ENCODE results near the gene PIK3R1.

PIK3R1 gene

DNA sequence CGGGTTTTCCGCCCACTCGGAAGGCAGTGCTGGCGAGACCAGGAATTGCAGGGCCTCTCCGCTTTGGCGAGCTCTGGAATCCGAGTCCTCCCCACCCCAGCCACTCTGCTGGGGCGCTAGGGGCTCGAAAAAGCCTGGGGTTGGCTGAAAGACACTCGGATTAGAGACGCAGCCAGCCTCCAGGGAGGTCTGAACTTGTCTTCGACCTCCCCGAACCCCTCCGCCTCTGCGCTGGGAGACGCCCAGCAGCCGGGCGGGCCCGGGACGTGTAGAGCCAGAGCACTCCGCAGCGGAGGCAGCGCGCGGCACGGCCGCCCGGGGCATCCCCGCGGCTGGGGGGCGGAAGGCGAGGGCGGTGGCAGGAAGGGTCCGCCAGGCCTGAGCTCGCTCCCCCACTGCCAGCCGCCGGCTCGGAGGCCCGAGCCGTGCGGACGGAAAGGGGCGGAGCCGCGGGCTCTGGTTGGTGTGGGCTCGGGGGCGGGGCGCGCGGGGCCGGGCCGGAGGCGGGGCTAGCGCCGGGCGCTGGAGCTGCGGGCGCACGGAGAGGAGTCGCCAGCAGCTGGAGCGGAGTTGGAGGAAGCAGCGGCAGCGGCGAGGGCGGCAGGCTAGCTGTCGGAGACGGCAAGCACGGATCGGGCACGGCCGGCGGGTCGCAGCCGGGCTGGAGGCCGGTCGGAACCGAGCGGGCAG, at the start of gene PIK3R1:
PIK3R1 (plus strand) TSS at position 549 of the 690 bp plus-strand sequence. CDS start 10,920 bp downstream, outside the sequence.
- peak; percentile 96 for DNase-seq (ENCODE audit: low spot score)

DNA sequence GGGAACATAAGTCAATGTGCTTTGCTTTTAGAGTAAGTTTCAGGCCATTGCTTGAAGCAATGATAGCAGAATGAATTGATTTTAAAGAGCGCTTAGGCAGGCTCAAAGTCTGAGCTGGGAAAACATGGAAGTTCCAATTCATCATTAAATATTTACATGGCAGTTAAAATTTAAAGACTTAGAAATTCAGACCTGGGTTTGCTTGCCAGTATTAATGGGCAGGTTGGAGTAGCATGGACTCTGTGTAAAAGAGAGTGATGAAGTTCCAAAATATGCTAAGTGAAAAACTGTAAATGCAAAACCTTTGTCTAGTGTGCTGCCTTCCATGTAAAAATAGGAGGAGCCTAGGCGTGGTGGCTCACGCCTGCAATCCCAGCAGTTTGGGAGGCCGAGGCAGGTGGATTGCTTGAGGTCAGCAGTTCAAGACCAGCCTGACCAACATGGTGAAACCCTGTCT, 48.3 kb upstream of the PIK3R1 start:
- no peak for DNase-seq (ENCODE audit: low spot score)

DNA sequence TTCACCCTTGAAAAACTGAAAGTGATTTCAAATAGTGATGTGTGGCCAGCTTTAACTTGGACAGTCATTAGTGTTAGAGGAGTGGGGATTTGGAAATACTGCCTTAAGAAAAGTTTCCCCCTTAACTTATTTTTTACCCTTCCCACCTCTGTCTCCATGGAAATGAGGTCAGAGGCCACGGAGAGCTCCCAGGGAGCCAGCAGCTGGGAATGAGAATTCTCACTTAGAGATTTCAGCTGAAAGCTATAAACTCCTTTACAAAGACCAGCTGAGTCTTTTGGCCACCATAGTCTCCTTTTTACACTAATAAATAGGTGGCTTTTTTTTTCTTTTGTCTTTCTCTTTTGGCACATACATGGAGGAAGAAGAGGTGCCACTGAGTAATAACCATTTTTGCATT, 45.7 kb upstream of the PIK3R1 start:
- DNase-seq (ENCODE audit: low spot score), result no peak

DNA sequence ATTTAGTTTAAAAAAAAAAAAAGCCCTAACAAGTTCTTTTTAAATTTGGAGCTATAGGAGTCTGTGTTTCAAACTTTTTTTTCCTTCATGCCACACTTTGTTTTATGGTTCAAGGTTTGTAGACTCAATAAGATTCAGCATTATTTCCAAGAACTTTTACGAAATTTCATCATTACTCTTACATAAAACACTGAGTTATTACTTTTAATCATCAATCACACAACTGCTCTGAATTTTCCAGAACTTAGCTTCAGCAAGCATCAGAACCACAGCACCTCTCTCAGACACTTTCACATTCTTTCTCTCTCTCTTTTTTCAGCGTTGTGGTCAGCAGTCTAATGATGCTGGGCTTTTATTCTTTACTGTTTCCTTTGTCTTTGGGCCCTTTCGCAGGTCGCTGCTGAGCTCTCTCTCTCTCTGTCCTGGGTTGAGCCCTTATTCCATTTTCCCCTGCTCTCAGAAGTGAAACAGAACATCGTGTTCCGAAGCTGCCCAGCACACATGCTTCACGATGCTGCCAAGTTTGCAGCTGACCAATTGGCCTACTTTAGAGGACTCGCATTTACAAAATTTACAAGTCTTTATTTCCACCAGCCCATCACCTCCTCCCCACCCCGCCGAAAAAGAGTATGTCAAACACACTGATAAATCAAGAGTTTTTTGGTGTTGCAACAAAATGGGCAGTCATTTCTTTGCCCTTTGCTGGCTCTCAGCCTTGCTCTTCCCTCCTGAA, 44.6 kb upstream of the PIK3R1 start:
- peak; percentile 43 for DNase-seq (ENCODE audit: low spot score)

DNA sequence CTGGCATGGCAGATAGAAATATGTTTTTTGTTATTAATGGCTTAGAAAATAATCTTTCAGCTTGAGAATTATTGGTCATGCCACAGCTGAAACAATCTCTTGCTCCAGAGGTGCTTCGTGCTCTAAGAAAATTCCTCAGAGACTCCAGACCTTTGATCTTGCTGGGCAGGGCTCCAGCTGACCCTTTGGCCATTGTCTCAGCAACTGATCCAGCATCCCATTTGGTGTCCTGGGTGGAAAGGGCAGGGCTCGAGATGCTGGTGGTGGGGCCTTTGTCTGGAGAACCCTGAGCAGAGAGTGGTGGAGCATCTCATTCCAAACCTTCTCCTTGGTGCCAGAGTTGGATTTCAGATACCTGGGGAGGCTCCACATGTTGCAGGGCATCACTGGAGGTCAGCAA, 43.2 kb upstream of the PIK3R1 start:
- no peak for DNase-seq (ENCODE audit: low spot score)

DNA sequence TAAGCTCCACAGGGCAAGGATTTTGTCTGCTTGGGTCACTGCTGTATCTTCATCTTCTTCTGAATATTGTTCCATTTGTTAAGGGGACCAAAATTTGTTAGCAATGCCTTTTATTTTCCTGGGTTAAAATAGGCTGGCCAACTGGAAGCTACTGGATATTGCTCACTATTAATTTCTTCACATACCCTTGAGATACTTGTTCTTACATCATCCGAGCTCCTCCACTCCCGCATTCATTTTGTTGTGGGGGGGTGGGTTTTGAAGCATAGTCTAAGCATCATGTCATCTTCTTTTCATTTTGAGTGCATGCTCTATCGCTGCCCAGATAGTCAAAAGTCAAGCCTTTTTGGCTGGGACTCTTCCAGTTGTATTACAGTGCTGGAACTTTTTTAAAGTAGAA, 42.5 kb upstream of the PIK3R1 start:
- no peak for DNase-seq (ENCODE audit: low spot score)

DNA sequence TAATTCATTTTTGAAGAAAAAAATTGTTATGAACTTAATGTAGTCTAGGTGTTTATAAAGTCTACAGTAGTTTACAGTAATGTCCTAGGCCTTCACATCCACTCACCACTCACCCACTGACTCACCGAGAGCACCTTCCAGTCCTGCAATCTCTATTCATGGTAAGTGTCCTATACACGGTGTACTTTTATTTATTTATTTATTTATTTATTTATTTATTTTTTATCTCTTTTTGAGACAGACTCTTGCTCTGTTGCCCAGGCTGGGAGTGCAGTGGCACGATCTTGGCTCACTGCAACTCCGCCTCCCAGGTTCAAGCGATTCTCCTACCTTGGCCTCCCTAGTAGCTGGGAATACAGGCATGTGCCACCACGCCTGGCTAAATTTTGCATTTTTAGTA, 39.3 kb upstream of the PIK3R1 start:
- no peak for DNase-seq (ENCODE audit: low spot score)

DNA sequence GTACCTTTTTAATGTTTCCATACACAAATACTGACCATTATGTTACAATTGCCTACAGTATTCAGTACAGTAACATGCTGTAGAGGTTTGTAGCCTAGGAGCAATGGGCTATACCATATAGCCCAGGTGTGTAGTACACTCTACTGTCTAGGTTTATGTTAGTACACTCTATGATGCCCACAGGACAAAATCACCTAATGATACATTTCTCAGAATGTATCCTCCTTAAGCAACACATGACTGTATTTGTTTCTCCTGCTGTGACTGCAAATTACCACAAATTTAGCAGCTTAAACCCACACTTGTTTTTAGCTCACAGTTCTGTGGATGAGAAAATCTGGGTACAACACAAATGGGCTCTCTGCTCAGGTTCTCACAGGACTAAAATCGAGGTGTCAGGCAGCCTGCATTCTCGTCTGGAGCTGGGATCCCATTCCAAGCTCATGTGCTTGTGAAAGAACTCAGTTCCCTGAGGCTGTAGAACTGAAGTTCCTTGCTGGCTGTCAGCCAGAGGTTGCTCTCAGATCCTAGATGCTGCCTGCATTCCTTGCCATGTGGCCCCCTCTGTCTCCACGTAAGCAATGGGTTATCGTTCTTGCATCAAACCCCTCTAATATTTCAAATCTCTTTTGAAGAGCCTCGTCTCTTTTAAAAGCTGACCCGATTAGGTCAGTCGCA, 38.6 kb upstream of the PIK3R1 start:
- DNase-seq (ENCODE audit: low spot score), result no peak

DNA sequence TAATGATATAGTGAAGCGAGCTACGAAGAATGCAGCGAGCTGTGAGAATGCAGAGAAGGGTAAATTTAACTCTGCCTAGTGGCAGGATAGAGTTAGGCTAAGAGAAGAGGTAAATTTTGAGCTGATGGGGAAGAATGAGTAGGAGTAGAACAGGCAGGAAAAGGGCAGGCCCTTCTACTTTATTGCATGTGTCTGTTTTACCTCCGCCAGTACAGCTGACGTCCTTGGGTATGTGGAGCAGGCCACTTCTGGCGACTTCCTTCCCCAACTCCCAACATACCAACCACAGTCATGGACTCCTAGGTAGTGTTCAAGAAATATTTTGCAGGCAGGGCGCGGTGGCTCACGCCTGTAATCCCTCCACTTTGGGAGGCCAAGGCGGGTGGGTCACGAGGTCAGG, 37.9 kb upstream of the PIK3R1 start:
- no peak for DNase-seq (ENCODE audit: low spot score)

DNA sequence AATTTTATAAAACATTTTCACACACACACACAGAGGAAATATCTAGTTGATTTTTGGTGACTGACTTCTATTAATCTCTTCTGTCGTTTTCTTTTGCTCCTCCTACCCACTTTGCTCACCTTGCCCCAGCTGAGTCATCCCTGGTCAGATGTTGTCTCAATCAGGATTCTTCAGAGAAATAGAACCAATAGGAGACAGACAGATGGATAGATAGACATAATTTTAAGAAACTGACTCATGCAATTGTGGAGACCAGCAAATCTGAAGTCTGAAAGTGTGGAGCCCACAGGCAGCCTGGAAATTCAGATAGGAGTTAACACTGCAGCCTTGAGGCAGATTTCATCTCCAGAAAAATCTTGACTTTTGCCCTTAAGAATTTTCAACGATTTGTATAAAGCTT, 37.0 kb upstream of the PIK3R1 start:
- DNase-seq (ENCODE audit: low spot score), result no peak

DNA sequence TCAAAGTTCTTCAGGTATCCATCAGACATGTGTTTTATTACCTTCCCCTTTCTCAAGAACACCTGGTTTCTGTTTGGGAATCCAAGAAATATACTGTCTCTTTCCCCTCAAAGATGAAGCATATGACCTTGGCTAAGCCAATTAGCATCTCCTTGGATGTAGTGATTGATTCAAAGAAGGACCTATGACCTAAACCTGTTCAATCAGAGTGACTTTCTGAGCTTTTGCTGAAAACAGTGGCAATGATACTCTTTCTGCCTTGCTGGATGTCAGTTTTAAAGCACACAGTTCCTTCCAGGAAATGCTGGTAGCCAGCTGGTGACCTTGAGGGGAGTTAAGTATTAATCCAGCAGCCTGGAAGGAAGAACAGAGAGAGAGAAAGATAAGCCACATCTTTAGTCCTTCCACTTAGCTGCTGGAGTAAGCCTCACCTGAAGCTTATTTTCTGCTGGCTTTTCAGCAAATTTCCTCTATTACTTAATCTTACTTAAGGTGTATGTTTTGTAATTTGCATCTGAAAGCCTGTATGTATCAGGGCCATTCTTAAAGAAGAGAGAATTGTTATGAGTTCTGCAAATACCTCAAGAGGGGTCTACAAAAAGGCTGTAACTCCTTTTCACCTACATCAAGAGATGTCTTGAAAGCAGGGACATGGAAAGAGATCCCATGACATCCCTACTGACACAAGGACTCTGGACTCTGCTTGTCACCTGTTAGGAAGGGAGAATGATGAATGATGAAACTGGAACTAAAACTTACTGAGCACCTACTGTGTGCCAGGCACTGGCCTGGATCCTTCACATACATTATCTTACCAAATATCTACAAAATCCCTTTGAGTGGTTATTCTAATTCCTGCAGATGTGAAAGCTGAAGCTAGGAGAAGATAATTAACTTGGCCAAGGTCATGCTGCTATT, 35.2 kb upstream of the PIK3R1 start:
- no peak for DNase-seq (ENCODE audit: low spot score)

DNA sequence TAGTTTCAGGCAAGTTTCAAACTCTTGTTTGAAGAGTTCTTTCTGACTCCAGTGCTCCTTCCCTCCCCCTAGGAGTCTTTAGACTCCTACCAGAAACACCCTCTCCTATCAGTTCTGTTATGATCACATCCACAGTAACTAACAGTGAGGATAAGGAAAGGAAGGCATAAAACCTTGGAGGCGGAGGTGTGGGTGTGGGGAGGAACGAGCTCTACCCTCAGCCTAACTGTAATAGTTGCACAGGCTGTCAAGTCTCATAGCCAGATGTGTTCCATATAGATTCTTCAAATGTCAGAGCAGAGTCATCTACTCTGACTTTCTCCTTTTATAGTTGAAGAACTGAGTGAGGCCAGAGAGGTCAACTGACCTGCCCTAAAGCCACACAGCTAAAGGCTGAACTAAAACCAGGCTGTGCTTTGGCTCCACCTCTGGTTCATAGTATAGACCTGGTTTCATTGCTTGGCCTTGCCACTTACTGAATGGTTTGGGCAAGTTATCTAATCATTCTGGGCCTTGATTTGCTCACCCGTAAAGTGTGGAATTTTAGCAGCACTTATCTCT, 34.4 kb upstream of the PIK3R1 start:
- DNase-seq (ENCODE audit: low spot score), result no peak

DNA sequence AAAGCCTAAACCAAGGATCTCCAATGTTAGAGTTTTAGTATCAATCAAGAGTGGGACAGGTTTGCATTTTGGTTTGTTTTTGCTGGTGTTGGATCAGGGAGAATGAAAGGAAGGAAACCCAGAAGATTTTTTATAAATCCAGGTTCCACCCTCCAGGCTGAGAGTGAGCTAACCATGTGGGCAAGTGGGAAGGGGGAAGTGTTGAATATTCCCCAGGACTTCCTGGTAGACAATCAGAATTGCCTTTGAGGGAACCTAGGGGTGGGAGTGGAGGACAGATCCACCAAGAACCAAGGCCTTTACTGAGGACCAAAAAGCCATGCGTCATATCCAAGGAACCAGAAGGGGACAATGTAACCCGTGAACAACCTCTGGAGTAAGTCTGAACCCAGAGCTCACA, 33.5 kb upstream of the PIK3R1 start:
- no peak for DNase-seq (ENCODE audit: low spot score)

DNA sequence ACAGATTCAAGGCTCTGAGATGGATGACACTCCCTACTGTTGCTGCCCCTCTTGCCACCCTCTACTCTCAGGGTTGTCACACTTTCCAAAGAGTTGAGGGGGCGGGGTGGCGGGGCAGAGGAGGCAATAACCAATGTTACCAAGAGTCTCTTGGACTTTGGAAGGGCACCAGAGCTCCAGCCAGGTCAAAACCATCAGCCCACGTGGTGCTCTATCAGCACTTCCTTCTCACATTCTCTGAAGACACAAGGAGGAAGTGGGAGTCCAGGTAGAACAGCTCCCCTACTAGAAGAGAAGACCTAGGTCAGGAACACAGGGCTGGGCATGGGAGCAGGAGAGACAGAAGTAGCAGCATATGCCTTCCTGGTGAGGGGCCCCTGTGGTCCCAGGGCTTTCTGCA, 33.0 kb upstream of the PIK3R1 start:
- no peak for DNase-seq (ENCODE audit: low spot score)

DNA sequence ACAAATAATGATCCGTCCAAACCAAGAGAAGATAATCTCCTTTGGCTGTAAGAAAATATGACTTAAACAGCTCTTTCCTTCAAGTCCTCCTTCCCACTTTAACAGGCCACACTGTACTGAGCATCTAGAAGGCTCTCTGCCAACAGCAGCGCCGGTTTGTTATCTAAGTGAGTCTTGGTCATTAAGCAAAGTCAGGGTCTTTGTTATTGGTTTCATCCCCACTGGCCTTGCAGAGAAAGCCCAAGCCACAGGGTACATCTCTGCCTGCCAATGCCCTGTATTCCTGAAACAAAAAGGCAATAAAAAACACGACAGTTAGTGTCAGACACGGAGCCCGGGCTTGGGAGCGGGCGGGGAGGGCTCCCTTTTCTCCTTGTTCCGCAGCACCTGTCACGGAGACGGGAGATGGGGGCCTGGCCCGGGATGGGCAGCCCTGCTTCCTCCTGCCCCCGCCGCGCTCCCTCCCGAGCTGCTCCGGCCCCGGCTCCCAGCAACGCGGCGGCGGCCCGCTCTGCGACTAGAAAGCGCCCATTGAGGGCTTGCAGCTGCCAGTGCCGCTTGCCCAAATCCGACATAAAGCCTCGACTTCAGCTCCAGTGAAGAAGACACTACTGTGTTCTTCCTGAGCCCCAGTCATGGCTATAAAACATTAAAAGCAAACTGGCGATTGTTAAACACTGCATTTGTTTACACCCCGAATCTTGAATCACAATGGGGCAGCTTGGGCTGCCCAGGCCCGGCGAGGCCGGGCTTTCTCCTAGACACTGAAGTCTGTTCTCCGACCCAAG, 28.1 kb upstream of the PIK3R1 start:
- DNase-seq (ENCODE audit: low spot score), result no peak

DNA sequence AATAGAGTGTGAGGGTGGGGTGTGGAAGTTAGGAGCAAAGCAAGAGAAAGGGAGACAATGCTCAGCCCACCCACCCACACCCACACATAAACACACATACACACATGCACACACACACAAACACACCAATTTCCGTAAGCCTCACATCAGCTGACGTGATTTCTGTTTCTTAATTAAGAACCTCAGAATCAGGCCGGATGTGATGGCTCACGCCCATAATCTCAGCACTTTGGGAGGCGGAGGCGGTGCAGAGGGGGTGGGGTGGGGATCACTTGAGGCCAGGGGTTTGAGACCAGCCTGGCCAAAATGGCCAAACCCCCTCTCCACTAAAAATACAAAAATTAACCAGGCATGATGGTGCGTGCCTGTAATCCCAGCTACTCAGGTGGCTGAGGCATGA, 26.4 kb upstream of the PIK3R1 start:
- no peak for DNase-seq (ENCODE audit: low spot score)

DNA sequence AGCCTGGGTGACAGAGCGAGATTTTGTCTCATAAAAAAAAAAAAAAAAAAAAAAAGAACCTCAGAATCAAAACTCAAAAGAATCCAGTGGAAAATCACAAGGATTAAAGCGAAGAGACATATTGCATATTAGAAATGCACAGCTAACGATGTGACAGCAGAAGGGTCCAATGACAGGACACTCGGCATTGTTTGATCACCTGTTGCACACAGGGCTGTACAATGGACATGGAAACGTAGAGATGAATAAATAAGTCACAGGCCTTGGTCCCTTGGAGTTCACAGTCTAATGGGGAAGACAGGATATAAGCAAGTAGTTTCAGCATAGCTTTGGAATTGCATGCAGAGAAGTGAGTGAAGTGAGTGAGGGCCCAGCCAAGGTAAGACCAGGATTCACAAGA, 25.9 kb upstream of the PIK3R1 start:
- DNase-seq (ENCODE audit: low spot score), result no peak

DNA sequence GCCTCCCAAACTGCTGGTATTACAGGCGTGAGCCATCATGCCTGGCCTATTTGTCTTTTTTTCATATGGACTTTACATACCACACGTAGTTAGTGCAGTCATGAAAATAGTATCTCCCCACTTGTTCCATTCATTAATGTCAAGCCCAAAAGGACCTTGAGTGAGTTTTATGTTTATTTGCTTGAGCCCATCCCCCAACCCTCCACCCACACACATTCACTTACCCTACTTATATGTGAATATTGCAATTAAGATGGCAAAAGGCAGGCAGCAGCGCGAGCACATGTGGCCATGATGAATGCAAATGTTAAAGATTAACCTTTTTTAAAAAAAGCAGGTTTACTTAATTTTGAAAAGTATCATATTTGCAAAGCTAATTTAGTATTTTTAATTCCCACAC, 24.9 kb upstream of the PIK3R1 start:
- DNase-seq (ENCODE audit: low spot score), result no peak

DNA sequence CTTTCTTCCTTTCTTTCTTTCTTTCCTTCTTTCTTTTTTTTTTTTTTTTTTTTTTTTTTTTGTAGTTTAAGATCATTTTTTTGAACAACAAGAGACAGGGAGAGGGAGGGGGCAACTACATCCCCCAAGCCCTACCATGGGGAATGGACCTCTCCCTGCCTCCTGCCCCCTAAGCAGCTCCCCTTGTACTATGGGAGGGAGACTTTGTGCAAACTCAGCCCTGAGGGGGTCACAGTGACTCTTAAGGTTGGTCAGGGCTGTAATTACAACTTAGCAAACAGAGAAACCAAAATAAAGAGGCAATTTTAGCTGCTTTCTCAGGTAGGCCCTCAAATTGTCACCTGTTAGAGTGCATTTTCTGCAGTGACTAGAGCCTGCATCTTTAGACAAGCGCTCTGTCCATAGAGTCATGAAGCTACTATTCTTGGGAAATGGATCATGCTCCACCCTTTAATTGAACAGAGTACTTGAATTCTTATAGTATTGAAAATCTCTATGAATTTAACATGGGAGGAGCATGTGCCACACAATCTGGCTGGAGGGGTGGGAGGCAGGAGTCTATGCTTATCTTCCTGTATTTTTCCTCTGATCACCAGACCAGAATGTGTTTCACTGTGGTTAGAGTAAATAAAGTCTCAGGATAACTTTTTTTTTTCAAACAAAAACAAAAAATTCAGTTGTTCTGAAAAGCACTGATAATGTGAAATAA, 24.3 kb upstream of the PIK3R1 start:
- DNase-seq (ENCODE audit: low spot score), result no peak

DNA sequence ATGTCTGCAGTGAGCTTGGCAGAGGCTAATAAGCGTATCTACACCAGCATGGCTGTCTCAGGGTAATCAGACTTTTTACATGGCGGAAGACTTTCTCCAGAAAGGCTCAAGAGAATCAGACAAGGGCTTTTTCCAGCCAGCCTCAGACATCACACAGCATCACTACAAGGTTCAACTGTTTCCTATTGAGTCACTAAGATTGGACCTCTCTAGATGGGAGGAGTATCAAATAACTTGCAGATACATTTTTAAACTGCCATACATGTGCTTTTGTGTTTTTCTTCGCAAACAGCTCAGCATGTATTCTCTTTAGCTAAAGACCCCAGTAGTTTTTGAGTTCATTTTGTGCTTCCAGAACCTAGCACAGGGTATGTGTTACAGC, 22.9 kb upstream of the PIK3R1 start:
- DNase-seq (ENCODE audit: low spot score), result no peak
